ENCODE results near the gene DUXA.

DNA sequence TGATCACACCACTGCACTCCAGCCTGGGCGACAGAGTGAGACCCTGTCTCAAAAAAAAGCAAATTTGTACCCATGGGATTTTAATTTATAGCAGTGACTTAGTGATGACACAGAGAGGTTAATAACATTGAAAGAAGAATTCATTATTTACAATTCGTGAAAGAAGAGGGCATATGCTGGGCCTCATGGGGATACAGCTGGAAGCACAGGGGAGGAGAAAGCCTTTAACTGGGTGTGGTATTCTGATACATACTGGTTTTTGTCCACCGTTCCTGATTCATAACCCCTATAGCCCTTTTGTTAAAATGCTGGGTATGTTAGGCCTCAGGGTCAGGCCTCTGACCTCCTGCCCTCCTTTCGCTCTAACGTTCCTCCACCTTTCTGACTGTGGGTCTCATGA is 34.9 kb upstream of the DUXA start:
- TF ChIP-seq EZH2 (IDR thresholded peaks at IDR 0.05; ENCODE audit: borderline replicate concordance, insufficient read depth, low read length, poor library complexity, severe bottlenecking), result no peak
- TF ChIP-seq, protein P1, sequence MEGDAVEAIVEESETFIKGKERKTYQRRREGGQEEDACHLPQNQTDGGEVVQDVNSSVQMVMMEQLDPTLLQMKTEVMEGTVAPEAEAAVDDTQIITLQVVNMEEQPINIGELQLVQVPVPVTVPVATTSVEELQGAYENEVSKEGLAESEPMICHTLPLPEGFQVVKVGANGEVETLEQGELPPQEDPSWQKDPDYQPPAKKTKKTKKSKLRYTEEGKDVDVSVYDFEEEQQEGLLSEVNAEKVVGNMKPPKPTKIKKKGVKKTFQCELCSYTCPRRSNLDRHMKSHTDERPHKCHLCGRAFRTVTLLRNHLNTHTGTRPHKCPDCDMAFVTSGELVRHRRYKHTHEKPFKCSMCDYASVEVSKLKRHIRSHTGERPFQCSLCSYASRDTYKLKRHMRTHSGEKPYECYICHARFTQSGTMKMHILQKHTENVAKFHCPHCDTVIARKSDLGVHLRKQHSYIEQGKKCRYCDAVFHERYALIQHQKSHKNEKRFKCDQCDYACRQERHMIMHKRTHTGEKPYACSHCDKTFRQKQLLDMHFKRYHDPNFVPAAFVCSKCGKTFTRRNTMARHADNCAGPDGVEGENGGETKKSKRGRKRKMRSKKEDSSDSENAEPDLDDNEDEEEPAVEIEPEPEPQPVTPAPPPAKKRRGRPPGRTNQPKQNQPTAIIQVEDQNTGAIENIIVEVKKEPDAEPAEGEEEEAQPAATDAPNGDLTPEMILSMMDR (IDR thresholded peaks at IDR 0.05; ENCODE audit: poor library complexity, severe bottlenecking), result no peak

Data from neural cell (in vitro differentiated cells).